TTC549 (cell line): Measurements from ENCODE around the gene S100A8.
"Not testable (repeated sequence)": the region's sequence is repeated elsewhere in the genome, so short reads cannot be mapped to it uniquely, and the experiment has no call there.

Experiments used
- FAIRE-seq: peaks from 2 replicates; lab custom pipeline; 2012; peaks lifted over from hg19 to GRCh38; lab: Jason Lieb, UNC

Gene S100A8

DNA sequence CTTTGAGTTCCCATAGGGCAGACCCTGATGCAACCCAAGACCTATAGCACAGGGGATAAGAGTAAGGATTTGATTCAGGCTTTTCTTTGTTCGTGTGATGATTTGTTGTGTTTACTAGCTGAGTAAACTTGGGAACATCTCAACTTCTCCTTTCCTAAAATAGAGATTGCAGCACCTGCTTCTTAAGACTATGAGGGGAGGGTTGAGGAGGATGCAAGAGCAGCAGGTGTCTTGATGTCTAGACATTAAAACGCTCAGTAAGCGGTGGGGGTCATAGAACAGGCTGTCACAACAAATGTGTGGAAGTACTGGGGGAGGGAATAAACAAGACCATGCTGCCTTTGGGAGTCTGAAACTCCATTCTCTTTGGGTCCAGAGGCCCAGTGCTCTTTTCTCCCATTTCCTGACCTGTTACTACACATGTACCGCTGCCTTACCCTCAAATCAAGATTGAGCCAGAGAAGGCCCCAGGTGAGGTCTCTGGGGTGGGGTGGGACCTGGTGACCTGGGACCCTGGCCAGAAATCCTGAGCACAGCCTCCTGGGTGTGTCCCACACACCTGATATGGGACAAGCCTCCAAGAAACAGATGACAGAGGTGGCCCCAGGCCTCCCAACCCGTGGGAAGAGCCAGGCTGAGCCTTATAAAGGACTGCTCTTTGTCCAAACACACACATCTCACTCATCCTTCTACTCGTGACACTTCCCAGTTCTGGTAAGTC is 25.1 kb upstream of the S100A8 start, which contains the start of gene S100A7A:
Gene S100A7A, plus strand, starts transcription at position 671 of the 721 bp plus-strand sequence. CDS start 1,563 bp downstream, outside the sequence.
- FAIRE-seq, result no peak

- FAIRE-seq, result peak; percentile 25
Measured at GRCh38 chr1:153413961-153414360, 23.1 kb upstream of the S100A8 start.

DNA sequence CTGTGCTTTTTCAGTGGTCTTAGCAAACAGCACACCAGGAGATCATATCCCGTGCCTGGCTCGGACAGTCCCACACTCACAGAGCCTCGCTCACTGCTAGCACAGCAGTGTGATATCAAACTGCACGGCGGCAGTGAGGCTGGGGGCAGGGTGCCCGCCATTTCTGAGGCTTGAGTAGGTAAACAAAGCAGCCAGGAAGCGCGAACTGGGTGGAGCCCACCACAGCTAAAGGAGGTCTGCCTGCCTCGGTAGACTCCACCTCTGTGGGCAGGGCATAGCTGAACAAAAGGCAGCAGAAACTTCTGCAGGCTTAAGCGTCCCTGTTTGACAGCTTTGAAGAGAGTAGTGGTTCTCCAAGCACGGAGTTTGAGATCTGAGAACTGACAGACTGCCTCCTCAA is 16.4 kb upstream of the S100A8 start:
- FAIRE-seq, result not testable (repeated sequence)

DNA sequence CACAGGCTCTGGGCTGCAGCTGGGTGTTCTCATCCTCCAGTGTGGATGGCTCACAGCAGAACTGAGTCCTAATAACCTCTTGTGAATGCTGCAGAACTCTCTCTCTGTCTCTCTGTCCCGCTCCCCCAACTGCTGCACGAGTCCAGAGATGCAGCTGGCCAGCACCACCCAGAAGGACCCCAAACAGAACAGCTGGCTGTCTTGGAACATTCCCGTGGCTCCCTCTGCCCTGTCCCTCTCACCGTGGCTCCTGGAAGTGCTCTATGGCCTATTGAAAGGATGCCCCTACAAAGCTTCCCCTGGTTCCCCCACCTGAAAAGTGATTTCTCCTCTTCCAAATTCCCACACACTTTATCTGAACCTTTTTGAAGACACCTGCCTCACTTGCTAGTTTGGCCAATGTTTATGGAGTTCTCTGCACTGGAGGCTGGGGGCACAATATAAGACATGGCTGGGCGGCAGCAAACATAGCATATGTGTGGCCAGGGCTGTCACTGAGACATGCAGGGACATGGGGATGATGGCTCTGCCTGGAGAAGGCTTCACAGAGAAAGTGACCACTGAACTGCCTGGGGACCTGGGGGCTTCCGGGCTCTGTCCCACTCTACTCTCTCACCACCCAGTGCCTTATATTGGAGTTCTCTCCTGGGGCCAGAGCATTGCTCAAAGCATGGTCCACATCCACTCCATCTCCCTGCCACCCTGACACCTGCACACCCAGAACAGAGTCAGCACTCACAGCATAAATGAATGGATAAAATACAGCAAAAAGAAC is 15.1 kb upstream of the S100A8 start:
- not testable (repeated sequence) for FAIRE-seq

DNA sequence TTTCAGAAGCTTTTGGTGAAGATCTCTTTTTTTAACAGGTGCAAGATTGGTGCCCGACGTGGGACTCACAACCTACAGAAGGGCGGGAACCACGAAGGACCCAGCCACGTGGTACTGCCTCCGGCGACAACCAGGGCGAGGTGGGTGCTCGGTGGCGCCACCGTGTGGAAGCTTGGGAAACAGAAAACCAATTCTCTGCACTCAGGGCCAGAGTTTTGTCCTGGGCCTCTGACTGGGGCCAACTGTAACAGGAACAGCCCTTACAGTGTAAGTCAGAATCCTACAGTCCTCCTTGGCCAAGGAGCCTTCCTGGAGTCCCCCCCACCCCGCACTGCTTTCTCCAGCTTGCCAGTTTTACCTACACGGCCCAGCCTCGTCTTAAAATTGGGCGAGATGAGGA is 13.9 kb upstream of the S100A8 start:
- FAIRE-seq, result no peak

DNA sequence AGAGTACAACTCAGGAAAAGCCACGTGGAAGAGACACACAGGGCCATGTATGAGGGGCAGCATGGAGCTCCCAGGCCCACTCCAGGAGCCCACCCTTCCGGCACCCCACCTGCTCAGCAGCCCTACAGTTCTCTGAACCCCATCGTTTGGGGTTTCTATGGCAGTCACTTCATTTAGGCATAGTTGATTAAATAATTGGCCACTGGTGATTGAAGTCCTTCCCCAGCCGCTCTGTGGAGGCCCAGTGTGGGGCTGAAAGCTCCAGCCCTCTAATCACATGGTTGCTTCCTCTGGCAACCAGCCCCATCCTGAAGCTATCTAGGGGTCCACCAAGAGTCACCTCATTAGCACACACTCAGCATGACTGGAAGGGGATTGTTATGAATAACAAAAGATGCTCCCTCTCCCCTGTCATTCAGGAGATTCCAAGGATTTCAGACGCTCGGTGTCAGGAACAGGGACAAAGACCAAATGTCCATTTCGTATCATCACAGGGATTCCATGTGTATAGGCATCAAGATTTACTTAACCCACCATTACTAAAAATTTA is 13.3 kb upstream of the S100A8 start:
- no peak for FAIRE-seq

DNA sequence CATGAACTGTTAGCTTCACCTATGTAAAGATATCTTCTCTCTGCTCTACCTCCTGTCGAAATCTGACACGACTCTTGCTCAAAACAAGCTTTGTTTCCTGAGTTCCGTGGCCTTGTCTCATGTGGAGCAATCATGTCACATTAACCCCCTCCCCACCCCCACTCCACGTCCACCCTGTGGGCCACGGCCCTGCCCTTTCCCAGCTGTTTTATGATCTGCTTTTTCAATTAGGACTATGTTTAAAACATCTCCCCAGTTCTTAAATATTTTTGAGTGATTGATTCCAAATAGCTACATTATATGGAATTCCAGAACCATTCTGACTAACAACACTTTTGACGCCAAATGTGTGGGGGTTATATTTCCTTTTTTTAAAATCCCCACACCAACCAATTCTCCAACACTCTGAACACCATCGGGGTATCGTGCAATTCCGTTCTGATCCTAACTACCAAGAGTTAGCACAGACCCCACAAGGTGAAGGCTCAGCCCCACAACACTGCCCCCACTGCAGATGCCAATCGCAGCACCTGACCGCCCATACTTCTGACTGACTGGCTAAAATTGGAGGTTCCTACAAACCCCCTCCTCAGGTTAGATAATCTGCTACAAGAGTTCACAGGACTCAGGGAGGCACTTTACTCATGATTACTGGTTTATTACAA is 12.7 kb upstream of the S100A8 start:
- FAIRE-seq, result no peak

DNA sequence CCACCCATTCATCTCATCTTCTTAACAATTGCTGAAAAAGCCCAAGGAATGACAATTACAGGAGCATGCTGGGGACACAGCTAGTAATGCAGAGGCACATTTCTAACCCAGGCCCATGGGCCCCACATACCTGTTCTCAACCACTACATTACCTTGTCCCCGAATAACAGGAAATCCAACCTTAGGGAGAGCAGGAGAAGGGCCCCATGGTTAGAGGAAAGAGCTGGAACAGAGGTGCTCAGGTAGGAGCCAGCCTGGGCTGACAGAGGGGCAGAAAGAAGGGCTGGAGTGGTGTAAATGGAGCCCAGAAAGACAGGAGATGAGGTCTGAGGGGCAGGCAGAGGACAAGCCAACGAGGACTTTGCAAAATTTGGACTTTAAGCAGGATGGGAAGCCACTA is 11.4 kb upstream of the S100A8 start:
- FAIRE-seq, result no peak

- no peak for FAIRE-seq
Measured at GRCh38 chr1:153401461-153401860, 10.6 kb upstream of the S100A8 start.

DNA sequence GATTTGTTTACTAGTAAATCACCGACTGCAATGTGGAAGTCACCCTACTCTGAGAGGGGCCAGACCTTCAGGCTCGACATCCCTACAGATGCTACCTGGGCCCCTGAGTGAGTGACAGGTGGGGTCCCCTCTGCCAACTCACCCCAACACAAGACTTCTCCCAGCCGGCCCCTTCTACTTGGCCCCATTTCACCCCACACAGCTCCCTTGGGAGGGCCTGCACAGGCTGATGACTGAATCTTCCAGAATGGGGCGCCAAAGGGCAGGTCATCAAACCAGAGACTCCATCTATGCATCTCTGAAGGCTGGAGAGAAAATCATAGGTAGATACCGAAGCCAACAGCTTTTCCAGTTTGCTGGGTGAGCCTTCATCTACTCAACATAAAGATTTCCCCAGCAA is 9.4 kb upstream of the S100A8 start:
- no peak for FAIRE-seq

GRCh38 chr1:153399401-153400055 is 8.7 kb upstream of the S100A8 start:
- FAIRE-seq, result no peak

DNA sequence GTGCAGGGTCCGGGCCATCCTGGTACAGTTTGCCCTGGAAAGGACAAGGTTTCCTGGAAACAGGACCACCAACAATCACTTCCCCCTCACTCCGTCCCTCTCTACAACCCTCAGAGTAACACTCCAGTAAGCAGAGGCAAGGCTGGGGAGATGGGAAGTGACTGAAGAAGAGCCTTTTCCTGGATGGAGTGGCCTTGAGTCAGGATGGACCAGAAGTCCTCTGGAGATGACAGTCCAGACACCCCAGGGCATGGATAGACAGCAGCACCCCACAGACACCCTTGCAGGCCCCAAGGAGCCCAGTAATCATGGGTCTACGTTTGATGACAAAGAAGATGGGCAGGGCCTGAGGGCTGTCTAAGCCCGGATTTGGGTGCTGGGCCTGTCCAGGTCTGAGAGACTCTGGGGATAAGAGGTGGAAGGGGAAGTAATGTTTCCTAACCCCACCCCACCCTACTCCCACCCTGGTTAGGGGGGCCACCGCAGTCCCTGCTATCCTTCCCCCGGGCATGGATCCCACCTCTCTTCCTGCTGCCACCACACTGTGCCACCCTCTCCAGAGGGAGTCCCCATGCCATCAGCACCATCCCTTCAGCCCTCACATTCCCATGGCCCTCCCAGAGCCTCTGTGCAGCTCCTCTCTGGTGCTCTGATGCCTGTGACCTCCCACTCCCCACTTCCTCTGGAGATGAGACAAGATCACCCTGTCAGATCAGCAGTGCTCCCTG is 7.2 kb upstream of the S100A8 start:
- FAIRE-seq, result no peak

- no peak for FAIRE-seq
Measured at GRCh38 chr1:153397051-153397923, 6.4 kb upstream of the S100A8 start.

DNA sequence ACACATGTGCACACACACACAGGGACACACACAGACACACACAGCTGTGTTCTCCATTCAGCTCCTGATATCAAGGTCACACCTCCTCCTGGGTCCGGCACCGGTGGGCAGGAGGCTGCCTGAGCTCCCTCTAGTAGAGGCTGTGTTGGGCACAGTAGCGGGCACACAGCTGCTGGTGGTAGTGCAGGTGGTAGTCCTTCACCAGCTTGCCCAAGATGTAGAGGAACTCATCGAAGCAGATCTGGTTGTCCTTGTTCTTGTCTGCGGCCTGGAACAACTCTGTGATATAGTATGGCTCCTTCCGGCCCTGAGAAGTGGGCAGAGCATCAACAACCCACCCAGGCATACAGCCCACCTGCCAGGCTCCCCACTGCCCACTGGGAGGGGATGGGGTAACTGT is 5.6 kb upstream of the S100A8 start:
- no peak for FAIRE-seq

GRCh38 chr1:153395776-153396175 is 4.9 kb upstream of the S100A8 start:
- FAIRE-seq, result no peak

- no peak for FAIRE-seq
Measured at GRCh38 chr1:153395136-153395685, 4.3 kb upstream of the S100A8 start.

DNA sequence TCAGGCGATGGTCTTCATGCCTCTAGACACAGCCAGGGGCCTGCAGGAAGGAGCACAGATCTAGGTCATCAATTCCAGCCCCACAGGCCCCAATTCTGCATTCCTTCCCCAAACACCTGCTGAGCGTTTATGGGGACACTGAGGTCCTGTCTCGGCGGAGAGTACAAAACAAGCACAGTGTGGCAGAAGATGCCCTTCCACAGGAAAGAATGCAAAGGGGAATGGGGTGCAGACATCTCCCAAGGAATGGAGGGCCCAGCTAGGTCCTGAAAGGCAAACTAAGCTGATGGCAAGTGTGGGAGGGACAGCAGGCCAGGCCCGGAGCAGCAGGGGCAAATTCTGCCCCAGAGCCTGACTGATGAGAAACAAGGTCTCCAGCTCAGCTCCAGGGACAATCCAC is 3.5 kb upstream of the S100A8 start:
- FAIRE-seq, result no peak

GRCh38 chr1:153393926-153394325 is 3.1 kb upstream of the S100A8 start:
- no peak for FAIRE-seq

DNA sequence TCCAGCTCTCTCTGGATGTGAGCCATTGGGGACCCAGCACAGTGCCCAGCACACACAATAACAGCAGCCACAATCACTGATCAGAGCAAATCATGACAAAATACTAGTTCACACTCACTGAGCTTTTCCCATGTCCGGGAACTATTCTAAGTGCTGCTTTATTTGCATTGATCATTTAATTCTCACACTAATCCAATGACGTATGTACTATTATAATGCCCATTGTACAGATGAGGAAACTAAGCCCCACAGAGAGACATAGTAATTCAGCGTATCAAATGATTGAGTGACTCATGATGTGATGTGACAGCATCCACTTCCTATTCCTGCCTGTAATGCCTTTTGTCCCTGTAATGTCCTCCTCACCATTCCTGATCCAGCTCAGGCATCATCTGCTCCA is 1.9 kb upstream of the S100A8 start:
- no peak for FAIRE-seq

DNA sequence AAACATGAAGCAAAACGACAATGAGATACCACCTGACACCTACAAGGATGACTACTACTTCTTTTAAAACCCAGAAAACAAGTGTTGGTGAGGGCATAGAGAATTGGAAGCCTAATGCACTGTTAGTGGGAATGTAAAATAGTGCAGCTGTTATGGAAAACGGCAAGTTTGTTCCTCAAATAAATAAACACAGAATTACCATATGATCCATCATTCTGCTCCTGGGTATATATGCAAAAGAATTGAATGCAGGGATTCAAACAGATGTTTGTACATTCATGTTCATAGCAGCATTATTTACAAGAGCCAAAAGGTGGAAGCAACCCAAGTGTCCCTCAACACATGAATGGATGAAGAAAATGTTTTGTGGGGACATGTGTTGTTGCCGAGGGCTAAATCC is 1.4 kb upstream of the S100A8 start:
- no peak for FAIRE-seq
